K562 (cell line): ENCODE measurements around the gene BEST2. TPM values are rescaled to one million over a fixed set of nuclear protein-coding genes. Genes with fewer than 3 reads are reported as not detected.

Experiments
- CC2D1A ChIP-seq: fragments of 450-650 bp; IDR thresholded peaks from 2 replicates; pipeline ENCODE4 v1.6.1; 2017; ENCODE audit warnings: mild to moderate bottlenecking
- CCNT2 ChIP-seq: IDR thresholded peaks from 2 replicates; pipeline ENCODE4 v1.6.1; 2011; ENCODE audit warnings: borderline replicate concordance, low read depth, mild to moderate bottlenecking, moderate library complexity, mixed read lengths, low read length; ENCODE audit not compliant: insufficient read length; ENCODE audit errors: extremely low read depth
- DLX4 ChIP-seq: fragments of 250-450 bp; sonication (Bioruptor Pico); IDR thresholded peaks from 2 replicates; pipeline ENCODE4 v1.6.1; 2021; ENCODE audit warnings: mild to moderate bottlenecking
- FOXJ3 ChIP-seq: sonication (generic); formaldehyde crosslinking; IDR thresholded peaks from 2 replicates; pipeline ENCODE4 v1.4.0; 2020; ENCODE audit warnings: mild to moderate bottlenecking, missing genetic modification reagents
- HSF4 ChIP-seq: fragments of 250-450 bp; sonication (Bioruptor Pico); IDR thresholded peaks from 2 replicates; pipeline ENCODE4 v2.1.2; 2022; ENCODE audit warnings: mild to moderate bottlenecking, moderate library complexity, borderline replicate concordance
- KDM2B ChIP-seq: fragments of 250-450 bp; sonication (Bioruptor Pico); IDR thresholded peaks from 2 replicates; pipeline ENCODE4 v1.8.0; 2021; ENCODE audit warnings: mild to moderate bottlenecking, moderate library complexity
- NFXL1 ChIP-seq: fragments of 450-650 bp; formaldehyde crosslinking; IDR thresholded peaks from 2 replicates; pipeline ENCODE4 v1.4.0; 2021; ENCODE audit warnings: mild to moderate bottlenecking
- PCBP1 ChIP-seq: fragments of 200-400 bp; formaldehyde crosslinking; IDR thresholded peaks from 2 replicates; pipeline ENCODE4 v1.6.1; 2018; ENCODE audit warnings: mild to moderate bottlenecking, low read depth, low read length; ENCODE audit not compliant: poor library complexity, severe bottlenecking
- PURB ChIP-seq: sonication (generic); formaldehyde crosslinking; IDR thresholded peaks from 2 replicates; pipeline ENCODE4 v1.9.0; 2021; ENCODE audit warnings: low read depth, mild to moderate bottlenecking, missing genetic modification reagents
- SAFB2 ChIP-seq: fragments of 200-400 bp; formaldehyde crosslinking; IDR thresholded peaks from 2 replicates; pipeline ENCODE4 v1.6.1; 2018; ENCODE audit warnings: borderline replicate concordance, low read length, low read depth, moderate library complexity; ENCODE audit not compliant: severe bottlenecking
- SMAD1 ChIP-seq: fragments of 150-350 bp; IDR thresholded peaks from 2 replicates; pipeline ENCODE4 v1.6.1; 2014; ENCODE audit warnings: low read length, low read depth; ENCODE audit not compliant: partially characterized antibody
- SP1 ChIP-seq: sonication (generic); formaldehyde crosslinking; IDR thresholded peaks from 2 replicates; pipeline ENCODE4 v1.8.1; 2022; ENCODE audit warnings: mild to moderate bottlenecking, missing genetic modification reagents
- TAF1 ChIP-seq: IDR thresholded peaks from 2 replicates; pipeline ENCODE4 v1.6.1; 2011; ENCODE audit warnings: mild to moderate bottlenecking, low read length, moderate library complexity; ENCODE audit not compliant: insufficient read depth, control insufficient read depth, severe bottlenecking; ENCODE audit errors: extremely low read depth
- ZNF3 ChIP-seq: fragments of 250-450 bp; sonication (Bioruptor Pico); IDR thresholded peaks from 2 replicates; pipeline ENCODE4 v1.5.0; 2021; ENCODE audit warnings: mild to moderate bottlenecking, moderate library complexity
- ZNF586 ChIP-seq: fragments of 450-650 bp; formaldehyde crosslinking; conservative IDR thresholded peaks from 2 replicates; pipeline ENCODE4 v1.4.0; 2020; ENCODE audit warnings: mild to moderate bottlenecking, moderate library complexity
- ZNF785 ChIP-seq: fragments of 250-450 bp; sonication (Bioruptor Pico); IDR thresholded peaks from 2 replicates; pipeline ENCODE4 v1.4.0; 2020; ENCODE audit warnings: mild to moderate bottlenecking
- polyA plus RNA-seq, 8 experiments: library from polyadenylated mRNA; depleted of rRNA in 4 of 8; stranded (reverse) in 5 of 8; unstranded in 3 of 8; fragments of >200 nt; fragmentation: Nextera tagmentation in 2 of 8; fragmentation: Illumina TruSeq in 1 of 8; extraction: Ambion mirVana in 2 of 8; extraction: Trizol in 1 of 8; gene quantifications; 2 replicates each; pipeline versions ENCODE4 v1.2.1 to v1.2.3, GENCODE V29; 2011 to 2014; ENCODE audit warnings: inconsistent platforms in 1 of 8, missing spikeins in 1 of 8
- total RNA-seq, 7 experiments: library from RNA; depleted of rRNA in 6 of 7; stranded (reverse); fragments of >200 nt in 6 of 7; fragmentation: Illumina TruSeq in 2 of 7; extraction: Trizol in 2 of 7; gene quantifications; 2 replicates each; pipeline versions ENCODE4 v1.2.1 to v1.2.3, GENCODE V29; 2011 to 2021; ENCODE audit warnings: low replicate concordance in 1 of 7
- TF ChIP-seq, protein P1 (sequence below): fragments of 250-450 bp; sonication (Bioruptor Pico); IDR thresholded peaks from 2 replicates; pipeline ENCODE4 v1.8.0; 2022; ENCODE audit warnings: inconsistent platforms, mild to moderate bottlenecking, moderate library complexity, borderline replicate concordance

Gene BEST2
- total and polyA plus RNA-seq, 9 of the 15 experiments (the other 6 are each of a cell fraction or from before 2014, with no cell fraction given), result not detected

DNA sequence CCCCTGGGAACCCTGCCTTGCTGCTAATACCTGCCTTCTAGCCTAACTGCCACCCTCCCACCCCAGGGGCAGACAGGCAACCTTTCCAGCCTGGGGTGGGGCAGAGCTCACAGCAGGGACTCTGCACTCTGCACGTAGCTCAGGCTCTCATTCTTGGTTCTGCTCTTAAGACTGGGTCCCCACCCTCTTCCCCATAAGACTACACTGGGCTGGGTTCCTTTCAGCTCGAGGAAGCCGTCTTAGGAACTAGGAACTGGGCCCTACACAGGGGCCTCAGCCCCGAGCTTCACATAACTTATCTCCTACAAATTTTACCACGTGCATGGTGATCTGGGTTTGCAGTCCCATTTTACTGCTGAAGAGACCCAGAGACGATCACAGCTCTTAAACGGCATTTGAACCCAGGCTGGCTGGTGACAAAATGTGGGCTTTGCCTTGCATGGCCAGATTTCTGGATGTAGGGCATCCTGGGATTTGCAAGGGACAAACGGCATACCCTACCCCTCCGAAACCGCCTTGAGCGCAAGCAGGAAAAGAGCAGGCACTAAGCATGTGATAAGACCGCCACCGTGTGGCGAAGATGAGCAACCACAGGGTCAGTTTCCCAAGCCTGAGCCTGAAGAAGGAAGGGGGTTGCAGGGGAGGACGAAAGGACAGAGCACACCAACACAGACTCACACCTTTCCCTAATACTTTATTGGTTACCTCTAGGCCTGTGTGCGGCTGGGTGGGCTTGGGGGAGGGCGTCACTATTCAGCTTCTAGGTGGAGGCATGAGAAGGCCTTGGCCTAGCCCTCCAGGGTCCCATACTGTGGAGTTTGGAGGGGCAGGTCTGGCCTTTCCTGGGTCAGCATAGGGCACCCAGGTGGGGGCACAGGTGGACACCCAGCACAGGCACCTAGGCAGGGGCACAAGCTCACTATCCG, 44.8 kb downstream of the BEST2 start (continued):
- no peak for TF ChIP-seq ZNF586 (CRISPR knock-in tag)
- TF ChIP-seq SP1 (CRISPR knock-in tag), result peak; percentile 17; the same call in 1 of the 2 replicates
- no peak for TF ChIP-seq CCNT2
- no peak for TF ChIP-seq HSF4 (CRISPR knock-in tag)
- no peak for TF ChIP-seq TAF1
- no peak for TF ChIP-seq NFXL1 (CRISPR knock-in tag)
- no peak for TF ChIP-seq FOXJ3 (CRISPR knock-in tag)
- no peak for TF ChIP-seq PCBP1
- TF ChIP-seq ZNF785 (CRISPR knock-in tag), result no peak
- no peak for TF ChIP-seq ZNF3
- no peak for TF ChIP-seq SAFB2
- TF ChIP-seq KDM2B (CRISPR knock-in tag), result no peak
- no peak for TF ChIP-seq SMAD1
- peak; percentile 85 for TF ChIP-seq CC2D1A
- TF ChIP-seq, protein P1, sequence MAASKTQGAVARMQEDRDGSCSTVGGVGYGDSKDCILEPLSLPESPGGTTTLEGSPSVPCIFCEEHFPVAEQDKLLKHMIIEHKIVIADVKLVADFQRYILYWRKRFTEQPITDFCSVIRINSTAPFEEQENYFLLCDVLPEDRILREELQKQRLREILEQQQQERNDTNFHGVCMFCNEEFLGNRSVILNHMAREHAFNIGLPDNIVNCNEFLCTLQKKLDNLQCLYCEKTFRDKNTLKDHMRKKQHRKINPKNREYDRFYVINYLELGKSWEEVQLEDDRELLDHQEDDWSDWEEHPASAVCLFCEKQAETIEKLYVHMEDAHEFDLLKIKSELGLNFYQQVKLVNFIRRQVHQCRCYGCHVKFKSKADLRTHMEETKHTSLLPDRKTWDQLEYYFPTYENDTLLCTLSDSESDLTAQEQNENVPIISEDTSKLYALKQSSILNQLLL, result no peak
- no peak for TF ChIP-seq PURB (CRISPR knock-in tag)
- no peak for TF ChIP-seq DLX4 (CRISPR knock-in tag)
